Mucosa of stomach (tissue), 1 donor: ENCODE measurements around the gene SEC23A.
A peak's percentile ranks its signal among the peaks of the same experiment; 100 is the strongest.
"Not testable (repeated sequence)": the region's sequence is repeated elsewhere in the genome, so short reads cannot be mapped to it uniquely, and the experiment has no call there.

ENCODE experiments used
- H3K27me3 ChIP-seq: one replicate; pipeline ENCODE4 v1.7.0; 2013; ENCODE audit warnings: mild to moderate bottlenecking, low read length; ENCODE audit not compliant: control insufficient read depth, insufficient read depth
- H3K36me3 ChIP-seq: one replicate; pipeline ENCODE4 v1.7.0; 2013; ENCODE audit warnings: low read length; ENCODE audit not compliant: control insufficient read depth, insufficient read depth
- H3K4me1 ChIP-seq: one replicate; pipeline ENCODE4 v1.7.0; 2013; ENCODE audit warnings: mild to moderate bottlenecking, low read length; ENCODE audit not compliant: control insufficient read depth, insufficient read depth
- H3K4me3 ChIP-seq: one replicate; pipeline ENCODE4 v1.7.0; 2013; ENCODE audit warnings: low read length
- H3K9ac ChIP-seq: one replicate; pipeline ENCODE4 v1.7.0; 2013; ENCODE audit warnings: mild to moderate bottlenecking, low read length, moderate library complexity
- H3K9me3 ChIP-seq: one replicate; pipeline ENCODE4 v1.7.0; 2013; ENCODE audit warnings: mild to moderate bottlenecking, low read length, moderate library complexity; ENCODE audit not compliant: control insufficient read depth
- donor health status: Pancreatic carcinoma.

SEC23A gene

DNA sequence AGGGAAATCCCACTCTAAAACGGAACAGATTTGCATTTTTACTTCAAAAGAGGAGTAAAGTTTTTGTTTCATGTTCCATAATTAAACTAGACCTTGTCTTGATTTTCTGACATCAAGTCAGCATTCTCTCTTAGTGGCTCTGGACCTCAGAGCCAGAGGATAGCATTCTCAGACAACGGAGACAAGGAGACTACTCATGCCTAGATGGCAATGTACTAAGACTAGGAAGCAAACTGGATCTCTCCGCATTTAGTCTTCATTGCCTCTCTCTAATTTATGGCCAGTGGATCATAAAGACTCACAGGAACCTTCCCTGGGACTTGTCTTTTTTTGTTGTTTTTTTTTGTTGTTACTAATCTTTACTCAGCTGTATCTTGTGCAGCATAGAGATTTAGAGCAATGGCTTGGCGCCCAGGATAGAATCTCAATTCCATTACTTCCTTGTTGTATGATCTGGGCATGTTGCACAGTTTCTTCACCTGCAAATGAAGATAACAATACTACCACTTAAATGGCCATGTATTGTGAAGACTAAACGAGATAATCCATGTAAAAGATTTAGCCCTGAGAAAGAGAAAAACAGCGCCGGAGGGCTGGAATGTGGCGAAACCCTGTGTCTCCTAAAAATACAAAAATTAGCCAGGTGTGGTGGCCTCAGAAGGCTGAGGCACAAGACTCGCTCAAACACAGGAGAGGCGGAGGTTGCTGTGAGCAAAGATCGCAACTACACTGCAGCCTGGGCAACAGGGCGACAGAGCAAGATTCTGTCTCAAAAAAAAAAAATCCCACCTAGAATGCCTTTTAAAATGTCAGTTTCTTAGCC, 7.1 kb upstream of the SEC23A start:
- no peak overlapping the region for H3K4me3 ChIP-seq
- peak overlapping the region; percentile 45 for H3K9ac ChIP-seq
- no peaks in the 10 kb centered on the region for H3K9me3 ChIP-seq

DNA sequence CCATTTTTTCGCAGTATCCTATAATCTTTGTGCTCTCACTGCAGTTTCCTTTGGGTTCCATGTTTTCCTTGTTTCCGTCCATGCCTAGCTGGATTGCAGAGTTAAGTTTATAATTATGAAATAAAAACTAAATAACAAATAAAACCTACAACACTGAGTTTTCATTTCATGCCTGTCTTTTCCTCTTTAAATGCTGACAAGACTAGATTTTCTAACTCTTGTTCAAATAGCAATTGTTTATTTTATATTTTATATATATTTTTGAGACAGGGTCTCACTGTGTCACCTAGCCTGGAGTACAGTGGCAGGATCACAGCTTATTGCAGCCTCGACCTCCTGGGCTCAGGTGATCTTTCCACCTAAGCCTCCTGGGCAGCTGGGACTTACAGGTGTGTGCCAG, 5.8 kb upstream of the SEC23A start:
- H3K4me1 ChIP-seq = peaks cover 12% of the 10 kb centered on the region
- no peaks in the 10 kb centered on the region for H3K36me3 ChIP-seq
- no peak overlapping the region for H3K4me3 ChIP-seq
- H3K27me3 ChIP-seq = no peaks in the 10 kb centered on the region
- H3K9me3 ChIP-seq = no peaks in the 10 kb centered on the region
- no peak overlapping the region for H3K9ac ChIP-seq

More for the DNA sequence above, 7.1 kb upstream of the SEC23A start:
- Histone ChIP-seq H3K4me1 (peaks cover 10% of the 10 kb centered on the region), H3K36me3 (no peaks in the 10 kb centered on the region), H3K27me3 (no peaks in the 10 kb centered on the region)

DNA sequence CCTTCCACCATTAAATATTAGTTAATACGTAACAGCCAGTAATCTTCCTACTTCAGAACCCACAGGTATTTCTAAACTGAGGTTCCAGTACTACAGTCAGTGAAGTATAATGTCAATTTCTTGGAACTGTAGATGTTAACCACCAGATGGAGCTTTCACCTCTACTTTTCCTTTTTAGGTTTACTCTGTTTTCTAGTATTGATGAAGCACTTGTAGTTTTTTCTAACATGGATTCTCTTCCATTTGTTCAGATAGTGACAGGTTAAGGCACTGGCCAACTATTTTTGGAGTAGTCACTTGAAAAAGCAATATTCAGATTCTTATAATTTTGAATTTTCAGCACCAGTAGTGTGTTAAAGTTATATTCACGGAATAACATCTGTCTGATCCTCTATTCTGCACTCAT, 4.6 kb upstream of the SEC23A start:
- H3K4me1 ChIP-seq = peaks cover 13% of the 10 kb centered on the region
- no peaks in the 10 kb centered on the region for H3K9me3 ChIP-seq
- no peak overlapping the region for H3K4me3 ChIP-seq
- H3K27me3 ChIP-seq = no peaks in the 10 kb centered on the region
- no peaks in the 10 kb centered on the region for H3K36me3 ChIP-seq
- H3K9ac ChIP-seq = no peak overlapping the region

DNA sequence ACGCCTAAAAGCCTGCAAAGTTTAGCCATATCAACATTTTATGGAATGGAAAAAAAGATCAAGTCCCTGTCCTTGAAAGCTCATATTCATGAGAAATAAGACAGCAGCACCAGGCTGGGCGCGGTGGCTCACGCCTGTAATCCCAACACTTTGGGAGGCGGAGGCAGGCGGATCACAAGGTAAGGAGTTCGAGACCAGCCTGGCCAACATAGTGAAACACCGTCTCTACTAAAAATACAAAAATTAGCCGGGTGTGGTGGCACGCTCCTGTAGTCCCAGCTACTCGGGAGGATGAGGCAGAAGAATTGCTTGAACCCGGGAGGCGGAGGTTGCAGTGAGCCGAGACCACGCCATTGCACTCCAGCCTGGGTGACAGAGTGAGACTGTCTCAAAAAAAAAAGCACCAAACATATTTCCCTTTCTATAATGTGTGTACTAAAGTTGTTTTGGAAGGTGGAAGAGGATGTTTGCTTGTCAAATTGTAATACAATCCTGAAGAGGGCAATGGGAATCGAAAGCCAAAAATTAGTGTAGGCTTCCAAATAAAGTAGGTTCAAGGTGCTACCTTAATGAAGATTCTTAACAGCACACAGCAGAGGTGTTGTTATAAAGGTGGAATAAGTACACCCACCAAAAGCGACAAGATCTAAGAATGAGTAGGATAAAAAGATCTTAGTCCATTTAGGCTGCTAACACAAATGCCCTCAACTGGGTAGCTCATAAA, 1.2 kb upstream of the SEC23A start:
- Histone ChIP-seq H3K9ac (peak overlapping the region; percentile 98), H3K4me1 (peaks cover 21% of the 10 kb centered on the region), H3K4me3 (peak overlapping the region; percentile 74)
- H3K36me3 ChIP-seq, H3K9me3 ChIP-seq, H3K27me3 ChIP-seq: not testable (repeated sequence)

GRCh38 chr14:39102265-39102968, 618 bp downstream of the SEC23A start:
- Histone ChIP-seq H3K36me3 (no peaks in the 10 kb centered on the region), H3K4me1 (peaks cover 24% of the 10 kb centered on the region), H3K27me3 (no peaks in the 10 kb centered on the region), H3K9ac (peak overlapping the region; percentile 98), H3K9me3 (no peaks in the 10 kb centered on the region), H3K4me3 (peak overlapping the region; percentile 38)

DNA sequence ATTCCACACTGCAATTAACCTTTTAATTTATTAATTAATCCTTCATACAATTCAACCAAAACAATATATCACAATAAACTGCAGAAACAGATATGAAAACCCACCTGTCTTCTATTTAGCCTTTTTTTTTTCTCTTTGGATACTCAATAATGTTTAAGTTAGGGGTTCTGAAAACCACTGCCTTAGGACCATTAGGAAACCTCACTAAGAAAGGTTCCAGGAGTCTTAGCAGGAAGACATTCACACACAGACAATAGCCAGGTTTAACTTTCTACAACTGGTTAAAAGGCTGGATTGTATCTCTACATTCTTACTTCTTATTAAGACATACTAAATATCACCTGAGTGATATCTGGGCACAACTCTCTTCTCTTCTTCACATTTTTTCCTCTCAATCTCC, 3.3 kb downstream of the SEC23A start:
- Histone ChIP-seq H3K9me3 (no peaks in the 10 kb centered on the region), H3K36me3 (no peaks in the 10 kb centered on the region), H3K4me1 (peaks cover 24% of the 10 kb centered on the region), H3K9ac (no peak overlapping the region), H3K27me3 (no peaks in the 10 kb centered on the region), H3K4me3 (no peak overlapping the region)

DNA sequence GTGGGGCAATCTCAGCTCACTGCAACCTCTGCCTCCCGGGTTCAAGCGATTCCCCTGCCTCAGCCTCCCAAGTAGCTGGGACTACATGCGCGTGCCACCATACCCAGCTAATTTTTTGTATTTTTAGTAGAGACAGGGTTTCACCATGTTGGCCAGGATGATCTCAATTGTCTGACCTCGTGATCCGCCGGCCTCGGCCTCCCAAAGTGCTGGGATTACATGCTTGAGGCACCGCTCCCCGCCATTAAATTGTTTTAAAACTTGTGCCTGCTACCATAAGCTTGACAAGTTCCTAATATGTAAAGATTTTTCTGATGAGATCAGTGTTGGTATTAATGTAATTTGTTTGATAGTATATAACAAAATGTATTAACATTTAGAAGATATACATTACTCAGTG, 3.8 kb downstream of the SEC23A start:
- not testable (repeated sequence) for H3K4me3 ChIP-seq, H3K36me3 ChIP-seq, H3K9me3 ChIP-seq, H3K9ac ChIP-seq, H3K27me3 ChIP-seq
- H3K4me1 ChIP-seq = peaks cover 21% of the 10 kb centered on the region

GRCh38 chr14:39097159-39097558, 5.9 kb downstream of the SEC23A start:
- H3K4me1 ChIP-seq = peaks cover 15% of the 10 kb centered on the region

DNA sequence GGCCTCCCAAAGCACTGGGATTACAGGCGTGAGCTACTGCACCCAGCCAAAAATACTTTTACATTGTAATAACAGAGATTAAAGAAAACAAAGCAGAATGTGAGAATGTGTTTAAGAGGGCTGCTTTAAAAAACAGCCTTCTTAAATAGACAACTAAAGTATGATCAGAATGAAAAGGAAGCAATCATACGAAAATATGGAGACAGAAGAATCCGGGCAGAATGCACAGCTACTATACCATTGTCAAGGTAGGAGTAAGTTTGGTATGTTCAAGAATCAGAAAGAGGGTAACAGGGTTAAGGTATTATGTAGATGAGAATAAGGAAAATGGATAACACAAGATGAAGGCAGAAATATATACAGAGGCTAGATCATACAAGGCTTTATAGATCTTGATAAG, 8.5 kb downstream of the SEC23A start:
- no peaks in the 10 kb centered on the region for H3K9me3 ChIP-seq
- H3K36me3 ChIP-seq = peaks cover 1% of the 10 kb centered on the region
- no peaks in the 10 kb centered on the region for H3K27me3 ChIP-seq
- H3K9ac ChIP-seq = no peak overlapping the region
- no peak overlapping the region for H3K4me3 ChIP-seq
- H3K4me1 ChIP-seq = peaks cover 5% of the 10 kb centered on the region

More at GRCh38 chr14:39097159-39097558, 5.9 kb downstream of the SEC23A start:
- Histone ChIP-seq H3K27me3 (no peaks in the 10 kb centered on the region), H3K36me3 (no peaks in the 10 kb centered on the region), H3K9me3 (no peaks in the 10 kb centered on the region), H3K4me3 (no peak overlapping the region), H3K9ac (no peak overlapping the region)

GRCh38 chr14:39091716-39092115, 11.3 kb downstream of the SEC23A start:
- no peaks in the 10 kb centered on the region for H3K9me3 ChIP-seq
- no peaks in the 10 kb centered on the region for H3K27me3 ChIP-seq
- peaks cover 3% of the 10 kb centered on the region for H3K36me3 ChIP-seq
- no peak overlapping the region for H3K4me3 ChIP-seq
- no peak overlapping the region for H3K9ac ChIP-seq
- no peaks in the 10 kb centered on the region for H3K4me1 ChIP-seq

- Histone ChIP-seq H3K4me3 (no peak overlapping the region), H3K9me3 (no peaks in the 10 kb centered on the region), H3K36me3 (peaks cover 3% of the 10 kb centered on the region), H3K4me1 (no peaks in the 10 kb centered on the region), H3K27me3 (no peaks in the 10 kb centered on the region), H3K9ac (no peak overlapping the region)
These were observed 12.4 kb downstream of the SEC23A start for GRCh38 chr14:39090548-39091111.

GRCh38 chr14:39087493-39087892, 15.5 kb downstream of the SEC23A start:
- Histone ChIP-seq H3K4me1 (no peaks in the 10 kb centered on the region), H3K27me3 (no peaks in the 10 kb centered on the region), H3K36me3 (peaks cover 11% of the 10 kb centered on the region), H3K9ac (no peak overlapping the region), H3K4me3 (no peak overlapping the region), H3K9me3 (no peaks in the 10 kb centered on the region)
